Esophagus squamous epithelium (tissue), 5 donors: Measurements from ENCODE around the gene IRF7. TPM values are rescaled to one million over a fixed set of nuclear protein-coding genes. Genes with fewer than 3 reads are reported as not detected.

Experiments
- DNase-seq: peaks from one replicate; lab custom pipeline; 2025; lab: John Stamatoyannopoulos, UW
- H3K27ac ChIP-seq, 4 donors: fragments of 200-600 bp; sonication (generic); one replicate each; pipeline ENCODE4 v1.5.1; 2016 to 2019; ENCODE audit warnings: mild to moderate bottlenecking in 1 of 4
- H3K27me3 ChIP-seq, 4 donors: fragments of 200-600 bp; sonication (generic); 1 replicate in 3 of 4; 2 replicates in 1 of 4; pipeline versions ENCODE4 v1.5.1 to v1.6.0; 2017 to 2021; ENCODE audit warnings: antibody characterized with exemption in 1 of 4
- H3K36me3 ChIP-seq, 3 donors: fragments of 200-600 bp; sonication (generic); one replicate each; pipeline ENCODE4 v1.5.1; 2016 to 2019
- H3K4me1 ChIP-seq, 3 donors: fragments of 200-600 bp; sonication (generic); one replicate each; pipeline ENCODE4 v1.5.1; 2017 to 2019
- H3K4me3 ChIP-seq, 4 donors: fragments of 200-600 bp; sonication (generic); 1 replicate in 3 of 4; 2 replicates in 1 of 4; pipeline ENCODE4 v1.5.1; 2016 to 2019; ENCODE audit warnings: mild to moderate bottlenecking in 2 of 4, moderate library complexity in 1 of 4
- H3K9me3 ChIP-seq, 3 donors: fragments of 200-600 bp; sonication (generic); one replicate each; pipeline ENCODE4 v1.5.1; 2016 to 2019
- CTCF ChIP-seq, 6 experiments: fragments of 450-650 bp in 4 of 6; fragments of 200-600 bp in 2 of 6; sonication (generic) in 2 of 6; IDR thresholded peaks; one replicate each; pipeline ENCODE4 v1.5.1; 2016 to 2019; ENCODE audit warnings: antibody characterized with exemption in 6 of 6, mild to moderate bottlenecking in 4 of 6, moderate library complexity in 4 of 6
- POLR2A ChIP-seq, 4 donors: fragments of 450-650 bp; IDR thresholded peaks; one replicate each; pipeline ENCODE4 v1.6.1; 2017; ENCODE audit warnings: antibody characterized with exemption in 4 of 4, mild to moderate bottlenecking in 4 of 4, moderate library complexity in 3 of 4
- WGBS, 2 donors: methylation state at CpG; one replicate each; pipeline ENCODE4 v1.1.5; 2018; 5-methylcytosine and 5-hydroxymethylcytosine counted together
- intact Hi-C: fragments of 100-400 bp; cut with DNase I; formaldehyde crosslinking; loops from one replicate; pipeline ENCODE4 v1.15.0; 2022
- total RNA-seq, 4 donors: library from RNA; depleted of rRNA; stranded (reverse); fragments of >200 nt; gene quantifications; one replicate each; pipeline ENCODE4 v1.1.0, GENCODE V29; 2016
- donor health status: DM: yes; HTN: yes; CAD: no.

IRF7 gene
- total RNA-seq, 4 donors from 2014 or later: 16.9 to 26.3 (median 20.2) TPM

GRCh38 chr11:620201-620600, 4.5 kb upstream of the IRF7 start:
- Histone ChIP-seq H3K36me3 (peaks cover 0 to 59% (median 0%) of the 10 kb centered on the region in 3 donors), H3K4me1 (peaks cover 5 to 24% (median 16%) of the 10 kb centered on the region in 3 donors), H3K9me3 (no peaks in the 10 kb centered on the region), H3K27ac (no peak overlapping the region), H3K4me3 (no peak overlapping the region), H3K27me3 (peaks cover 0 to 20% (median 0%) of the 10 kb centered on the region in 4 donors)
- TF ChIP-seq POLR2A (IDR thresholded peaks at IDR 0.05) (no peak), CTCF (IDR thresholded peaks at IDR 0.05) (no peak)
- intact Hi-C loops: no loop called here
- WGBS, 2 donors: 100% methylated on average over 7 of the region's 13 CpGs; no CpG with 5 or more reads in 1 of the 2 donors
- no peak for DNase-seq

GRCh38 chr11:619628-620050, 3.9 kb upstream of the IRF7 start:
- TF ChIP-seq POLR2A (IDR thresholded peaks at IDR 0.05) (no peak), CTCF (IDR thresholded peaks at IDR 0.05) (no peak)

GRCh38 chr11:618856-619627, 3.3 kb upstream of the IRF7 start:
- Histone ChIP-seq H3K4me1 (peaks cover 17 to 28% (median 27%) of the 10 kb centered on the region in 3 donors), H3K27me3 (peaks cover 0 to 9% (median 0%) of the 10 kb centered on the region in 4 donors), H3K4me3 (no peak overlapping the region), H3K9me3 (no peaks in the 10 kb centered on the region), H3K27ac (no peak overlapping the region), H3K36me3 (peaks cover 0 to 66% (median 0%) of the 10 kb centered on the region in 3 donors)
- intact Hi-C loops: loop anchor here (5.0 kb wide), 1 partner anchor 52 kb away; no protein-coding TSS in a partner anchor
- DNase-seq: no peak
- WGBS, 2 donors: 80 to 90% methylated on average over 2 of the region's 24 CpGs
- TF ChIP-seq CTCF (IDR thresholded peaks at IDR 0.05) (no peak), POLR2A (IDR thresholded peaks at IDR 0.05) (no peak)

More at GRCh38 chr11:619628-620050, 3.9 kb upstream of the IRF7 start:
- intact Hi-C loops: loop anchor here (5.0 kb wide), 1 partner anchor 52 kb away; no protein-coding TSS in a partner anchor
- no peak overlapping the region for H3K27ac ChIP-seq
- WGBS, 2 donors: 92% methylated on average over 12 of the region's 22 CpGs; no CpG with 5 or more reads in 1 of the 2 donors
- no peak overlapping the region for H3K4me3 ChIP-seq
- H3K36me3 ChIP-seq: peaks cover 0 to 60% (median 0%) of the 10 kb centered on the region in 3 donors
- peaks cover 11 to 27% (median 21%) of the 10 kb centered on the region in 3 donors for H3K4me1 ChIP-seq
- H3K9me3 ChIP-seq: no peaks in the 10 kb centered on the region
- H3K27me3 ChIP-seq: peaks cover 0 to 15% (median 0%) of the 10 kb centered on the region in 4 donors
- no peak for DNase-seq

- Histone ChIP-seq H3K4me1 (peaks cover 23 to 35% (median 35%) of the 10 kb centered on the region in 3 donors), H3K9me3 (no peaks in the 10 kb centered on the region), H3K4me3 (no peak overlapping the region), H3K27me3 (no peaks in the 10 kb centered on the region), H3K27ac (no peak overlapping the region), H3K36me3 (peaks cover 0 to 61% (median 2%) of the 10 kb centered on the region in 3 donors)
- WGBS, 2 donors: 97 to 100% methylated on average over 1 to 6 of the region's 25 CpGs
- DNase-seq: no peak
- TF ChIP-seq CTCF (IDR thresholded peaks at IDR 0.05) (no peak), POLR2A (IDR thresholded peaks at IDR 0.05) (no peak)
- intact Hi-C loops: loop anchor here (5.0 kb wide), 1 partner anchor 51 kb away; no protein-coding TSS in a partner anchor
These were observed 2.3 kb upstream of the IRF7 start for GRCh38 chr11:617912-618682.
